HCT116 (cell line): ENCODE data around the gene ARRB2. TPM values are rescaled to one million over a fixed set of nuclear protein-coding genes. Genes with fewer than 3 reads are reported as not detected.

Experiments used
- ATAC-seq: fragments of 200-7000 bp; cut with Tn5 transposase; 2 replicates; pipeline ENCODE4 v1.9.1; 2020; ENCODE audit warnings: mild to moderate bottlenecking, moderate library complexity
- BruUV-seq: library from RNA; stranded (reverse); fragments of 400-500 nt; replicated peaks from 2 replicates; lab custom pipeline; 2021; lab: Mats Ljungman, UMichigan
- CTCF ChIA-PET: fragments of 300-600 bp; sonication (Branson Sonifier 250); formaldehyde crosslinking; loops from one replicate; lab custom pipeline; 2021; ENCODE audit warnings: antibody characterized with exemption; lab: Charles Lee
- POLR2A ChIA-PET: fragments of 300-600, 350-600 bp; sonication (Branson Sonifier 250); formaldehyde crosslinking; loops from one replicate; lab custom pipeline; 2021; ENCODE audit warnings: antibody characterized with exemption; lab: Charles Lee
- RAD21 ChIA-PET, 2 experiments: fragments of 300-600 bp; sonication (Branson Sonifier 250); formaldehyde crosslinking; loops; one replicate each; lab custom pipeline; 2023; ENCODE audit warnings: low total read pairs in 2 of 2; ENCODE audit not compliant: uncharacterized antibody in 2 of 2, unreplicated experiment in 2 of 2, low non-redundant PET in 1 of 2; lab: Charles Lee
- DNase-seq: peaks from one replicate; pipeline ENCODE4 v3.0.0-alpha.2; 2010; ENCODE audit warnings: low read depth, low spot score
- H2AFZ ChIP-seq: fragments of 200-600 bp; shearing (Covaris generic), sonication (generic); 2 replicates; pipeline ENCODE4 v1.6.1; 2017; ENCODE audit warnings: low read depth, mixed run types, mixed read lengths, antibody characterized with exemption, low read length; ENCODE audit not compliant: poor library complexity, severe bottlenecking
- H3K27ac ChIP-seq: 2 replicates; pipeline ENCODE4 v1.5.1; 2012; ENCODE audit warnings: low read depth, low read length
- H3K27me3 ChIP-seq: fragments of 200-600 bp; sonication (generic); 2 replicates; pipeline ENCODE4 v1.6.1; 2016; ENCODE audit warnings: mixed run types, low read length, mixed read lengths; ENCODE audit not compliant: insufficient read depth
- H3K36me3 ChIP-seq, 2 experiments: fragments of 200-500 bp in 1 of 2; fragments of 200-600 bp in 1 of 2; sonication (Bioruptor generic) in 1 of 2; sonication (generic) in 1 of 2; 2 replicates each; pipeline versions ENCODE4 v1.5.1 to v1.6.1; 2014 to 2016; ENCODE audit warnings: low read length in 2 of 2, inconsistent platforms in 1 of 2, mixed read lengths in 1 of 2, mixed run types in 1 of 2; ENCODE audit not compliant: insufficient read depth in 2 of 2, control insufficient read depth in 1 of 2
- H3K4me1 ChIP-seq, 2 experiments: fragments of 200-600 bp in 1 of 2; sonication (generic) in 1 of 2; 2 replicates each; pipeline versions ENCODE4 v1.5.1 to v1.6.1; 2012 to 2017; ENCODE audit warnings: low read length in 2 of 2, inconsistent platforms in 1 of 2, mild to moderate bottlenecking in 1 of 2, mixed read lengths in 1 of 2, mixed run types in 1 of 2, moderate library complexity in 1 of 2; ENCODE audit not compliant: insufficient read depth in 2 of 2, control insufficient read depth in 1 of 2
- H3K4me2 ChIP-seq: fragments of 200-600 bp; sonication (generic); 2 replicates; pipeline ENCODE4 v1.6.1; 2017; ENCODE audit warnings: mixed run types, low read length, mixed read lengths
- H3K4me3 ChIP-seq, 2 experiments: fragments of 200-600 bp in 1 of 2; sonication (generic) in 1 of 2; replicated peaks in 1 of 2; 2 replicates each; pipeline ENCODE4 v1.5.1; 2011 to 2016; ENCODE audit warnings: low read length in 2 of 2, control low read depth in 1 of 2, low read depth in 1 of 2, mild to moderate bottlenecking in 1 of 2, mixed read lengths in 1 of 2, mixed run types in 1 of 2
- H3K79me2 ChIP-seq: fragments of 200-600 bp; sonication (generic); 2 replicates; pipeline ENCODE4 v1.6.1; 2017; ENCODE audit warnings: mild to moderate bottlenecking, mixed run types, low read length, moderate library complexity, mixed read lengths; ENCODE audit not compliant: insufficient read depth
- H3K9ac ChIP-seq: fragments of 200-600 bp; sonication (generic); 2 replicates; pipeline ENCODE4 v1.6.1; 2016; ENCODE audit warnings: low read length, mixed read lengths
- H3K9me2 ChIP-seq: fragments of 200-600 bp; sonication (generic), shearing (Covaris generic); 2 replicates; pipeline ENCODE4 v1.6.1; 2017; ENCODE audit warnings: mixed run types, mild to moderate bottlenecking, moderate library complexity; ENCODE audit not compliant: insufficient read depth
- H3K9me3 ChIP-seq, 2 experiments: fragments of 200-500 bp in 1 of 2; fragments of 200-600 bp in 1 of 2; sonication (Bioruptor generic) in 1 of 2; sonication (generic) in 1 of 2; 2 replicates each; pipeline ENCODE4 v1.6.1; 2014 to 2017; ENCODE audit warnings: low read length in 2 of 2, mixed read lengths in 2 of 2, inconsistent platforms in 1 of 2, low read depth in 1 of 2, mild to moderate bottlenecking in 1 of 2, mixed run types in 1 of 2, moderate library complexity in 1 of 2; ENCODE audit not compliant: control insufficient read depth in 1 of 2, insufficient read depth in 1 of 2
- H4K20me1 ChIP-seq: fragments of 200-600 bp; sonication (generic), shearing (Covaris generic); 2 replicates; pipeline ENCODE4 v1.6.1; 2017; ENCODE audit warnings: mixed run types, mild to moderate bottlenecking, moderate library complexity; ENCODE audit not compliant: insufficient read depth
- CEBPB ChIP-seq: IDR thresholded peaks from 2 replicates; pipeline ENCODE4 v1.6.1; 2012; ENCODE audit warnings: low read depth
- ELF1 ChIP-seq: IDR thresholded peaks from 2 replicates; pipeline ENCODE4 v1.6.1; 2012; ENCODE audit warnings: low read depth, borderline replicate concordance
- EZH2 ChIP-seq: fragments of 200-600 bp; sonication (generic); IDR thresholded peaks from 2 replicates; pipeline ENCODE4 v1.6.1; 2017; ENCODE audit warnings: antibody characterized with exemption, mixed run types
- EZH2phosphoT487 ChIP-seq: fragments of 200-600 bp; IDR thresholded peaks from 2 replicates; pipeline ENCODE4 v1.6.1; 2018; ENCODE audit warnings: antibody characterized with exemption, borderline replicate concordance
- JUND ChIP-seq: IDR thresholded peaks from 2 replicates; pipeline ENCODE4 v1.6.1; 2012
- POLR2A ChIP-seq: IDR thresholded peaks from 2 replicates; pipeline ENCODE4 v1.7.0; 2011; ENCODE audit warnings: borderline replicate concordance; ENCODE audit not compliant: insufficient read depth, insufficient read length; ENCODE audit errors: extremely low read depth
- POLR2AphosphoS5 ChIP-seq: IDR thresholded peaks from 2 replicates; pipeline ENCODE4 v1.6.1; 2011; ENCODE audit warnings: mild to moderate bottlenecking, low read depth, low read length, moderate library complexity
- RAD21 ChIP-seq: IDR thresholded peaks from 2 replicates; pipeline ENCODE4 v1.6.1; 2012; ENCODE audit warnings: low read depth, mild to moderate bottlenecking
- REST ChIP-seq: IDR thresholded peaks from 2 replicates; pipeline ENCODE4 v1.6.1; 2012; ENCODE audit warnings: low read depth
- SIN3A ChIP-seq: IDR thresholded peaks from 2 replicates; pipeline ENCODE4 v1.6.1; 2012; ENCODE audit warnings: low read depth
- SP1 ChIP-seq: IDR thresholded peaks from 2 replicates; pipeline ENCODE4 v1.6.1; 2012; ENCODE audit warnings: low read depth
- SRF ChIP-seq: IDR thresholded peaks from 2 replicates; pipeline ENCODE4 v1.6.1; 2012; ENCODE audit warnings: low read depth
- TCF7L2 ChIP-seq: IDR thresholded peaks from 2 replicates; pipeline ENCODE4 v1.7.0; 2011; ENCODE audit warnings: borderline replicate concordance, inconsistent platforms; ENCODE audit not compliant: insufficient read depth, insufficient read length; ENCODE audit errors: extremely low read depth
- ZFX ChIP-seq: fragments of 450-650 bp; IDR thresholded peaks from 2 replicates; pipeline ENCODE4 v1.6.1; 2017
- intact Hi-C: fragments of 100-400 bp; cut with micrococcal nuclease; formaldehyde crosslinking; loops from 2 replicates; pipeline ENCODE4 v1.10.0; 2022
- total RNA-seq: library from RNA; stranded (reverse); gene quantifications from one replicate; pipeline ENCODE4 v1.2.1, GENCODE V29; 2021; ENCODE audit not compliant: unreplicated experiment
- TF ChIP-seq, protein P1 (sequence below): IDR thresholded peaks from 2 replicates; pipeline ENCODE4 v1.6.1; 2011; ENCODE audit warnings: mild to moderate bottlenecking, low read length, moderate library complexity; ENCODE audit not compliant: insufficient replicate concordance; ENCODE audit errors: extremely low read depth
- TF ChIP-seq, protein P2 (sequence below): IDR thresholded peaks from 2 replicates; pipeline ENCODE4 v1.6.1; 2012
- TF ChIP-seq, protein P3 (sequence below), 3 experiments: fragments of 200-600 bp in 1 of 3; sonication (generic) in 1 of 3; IDR thresholded peaks in 2 of 3; conservative IDR thresholded peaks in 1 of 3; 2 replicates each; pipeline ENCODE4 v1.5.1; 2012 to 2017; ENCODE audit warnings: low read depth in 2 of 3, low read length in 2 of 3, antibody characterized with exemption in 1 of 3, borderline replicate concordance in 1 of 3, control low read depth in 1 of 3, mild to moderate bottlenecking in 1 of 3, mixed read lengths in 1 of 3, mixed run types in 1 of 3, moderate library complexity in 1 of 3; ENCODE audit not compliant: insufficient read depth in 1 of 3

The ARRB2 gene
- total RNA-seq, 1 experiment from 2014 or later: 70.8 TPM

DNA sequence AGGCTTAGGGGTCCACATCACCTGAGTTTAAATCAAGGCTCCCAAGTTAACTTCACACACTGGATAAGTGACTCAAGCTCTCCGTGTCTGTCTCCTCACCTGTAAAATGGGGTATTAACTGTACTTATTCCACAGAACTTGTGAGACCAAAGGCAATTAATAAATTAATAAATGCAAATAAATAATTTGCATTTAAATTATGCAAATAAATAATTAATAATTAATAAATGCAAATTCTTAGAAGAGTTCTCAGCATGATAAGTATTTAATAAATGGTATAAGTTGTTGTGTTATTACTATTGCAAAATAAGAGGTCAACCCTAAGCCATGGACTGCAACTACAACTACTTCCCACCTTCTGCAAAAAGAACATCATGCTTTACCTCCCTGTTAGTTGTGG is 43.0 kb downstream of the ARRB2 start:
- Histone ChIP-seq H3K9ac (no peak overlapping the region), H3K9me3 (no peaks in the 10 kb centered on the region), H3K4me3 (no peak overlapping the region), H3K9me2 (no peaks in the 10 kb centered on the region), H3K4me1 (no peaks in the 10 kb centered on the region), H3K27ac (no peak overlapping the region), H4K20me1 (no peaks in the 10 kb centered on the region), H3K4me2 (no peak overlapping the region), H2AFZ (no peak overlapping the region), H3K27me3 (0 out of 2 replicates have a peak, but pooled peaks cover 5% of the 10 kb centered on the region), H3K36me3 (no peaks in the 10 kb centered on the region), H3K79me2 (no peaks in the 10 kb centered on the region)
- DNase-seq (no peak), ATAC-seq (no peak)
- ChIA-PET RAD21 (interaction anchor here in 1 of 2 experiments (0.7 kb wide), 1 partner anchor 108 kb away, joined by 3 read pairs; no protein-coding TSS in a partner anchor), POLR2A (no interaction called here), CTCF (no interaction called here)
- intact Hi-C loops: no loop called here
- no peak for TF ChIP-seq SIN3A
- no peak for TF ChIP-seq REST
- no peak for TF ChIP-seq TCF7L2
- TF ChIP-seq, protein P1, sequence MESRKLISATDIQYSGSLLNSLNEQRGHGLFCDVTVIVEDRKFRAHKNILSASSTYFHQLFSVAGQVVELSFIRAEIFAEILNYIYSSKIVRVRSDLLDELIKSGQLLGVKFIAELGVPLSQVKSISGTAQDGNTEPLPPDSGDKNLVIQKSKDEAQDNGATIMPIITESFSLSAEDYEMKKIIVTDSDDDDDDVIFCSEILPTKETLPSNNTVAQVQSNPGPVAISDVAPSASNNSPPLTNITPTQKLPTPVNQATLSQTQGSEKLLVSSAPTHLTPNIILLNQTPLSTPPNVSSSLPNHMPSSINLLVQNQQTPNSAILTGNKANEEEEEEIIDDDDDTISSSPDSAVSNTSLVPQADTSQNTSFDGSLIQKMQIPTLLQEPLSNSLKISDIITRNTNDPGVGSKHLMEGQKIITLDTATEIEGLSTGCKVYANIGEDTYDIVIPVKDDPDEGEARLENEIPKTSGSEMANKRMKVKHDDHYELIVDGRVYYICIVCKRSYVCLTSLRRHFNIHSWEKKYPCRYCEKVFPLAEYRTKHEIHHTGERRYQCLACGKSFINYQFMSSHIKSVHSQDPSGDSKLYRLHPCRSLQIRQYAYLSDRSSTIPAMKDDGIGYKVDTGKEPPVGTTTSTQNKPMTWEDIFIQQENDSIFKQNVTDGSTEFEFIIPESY: no peak
- no peak for TF ChIP-seq EZH2phosphoT487
- TF ChIP-seq JUND: no peak
- TF ChIP-seq, protein P2, sequence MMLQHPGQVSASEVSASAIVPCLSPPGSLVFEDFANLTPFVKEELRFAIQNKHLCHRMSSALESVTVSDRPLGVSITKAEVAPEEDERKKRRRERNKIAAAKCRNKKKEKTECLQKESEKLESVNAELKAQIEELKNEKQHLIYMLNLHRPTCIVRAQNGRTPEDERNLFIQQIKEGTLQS: no peak
- TF ChIP-seq ELF1: no peak
- no peak for TF ChIP-seq POLR2A
- TF ChIP-seq SP1: no peak
- no peak for TF ChIP-seq SRF
- no peak for TF ChIP-seq CEBPB
- no peak for TF ChIP-seq RAD21
- TF ChIP-seq EZH2: no peak
- TF ChIP-seq, protein P3, sequence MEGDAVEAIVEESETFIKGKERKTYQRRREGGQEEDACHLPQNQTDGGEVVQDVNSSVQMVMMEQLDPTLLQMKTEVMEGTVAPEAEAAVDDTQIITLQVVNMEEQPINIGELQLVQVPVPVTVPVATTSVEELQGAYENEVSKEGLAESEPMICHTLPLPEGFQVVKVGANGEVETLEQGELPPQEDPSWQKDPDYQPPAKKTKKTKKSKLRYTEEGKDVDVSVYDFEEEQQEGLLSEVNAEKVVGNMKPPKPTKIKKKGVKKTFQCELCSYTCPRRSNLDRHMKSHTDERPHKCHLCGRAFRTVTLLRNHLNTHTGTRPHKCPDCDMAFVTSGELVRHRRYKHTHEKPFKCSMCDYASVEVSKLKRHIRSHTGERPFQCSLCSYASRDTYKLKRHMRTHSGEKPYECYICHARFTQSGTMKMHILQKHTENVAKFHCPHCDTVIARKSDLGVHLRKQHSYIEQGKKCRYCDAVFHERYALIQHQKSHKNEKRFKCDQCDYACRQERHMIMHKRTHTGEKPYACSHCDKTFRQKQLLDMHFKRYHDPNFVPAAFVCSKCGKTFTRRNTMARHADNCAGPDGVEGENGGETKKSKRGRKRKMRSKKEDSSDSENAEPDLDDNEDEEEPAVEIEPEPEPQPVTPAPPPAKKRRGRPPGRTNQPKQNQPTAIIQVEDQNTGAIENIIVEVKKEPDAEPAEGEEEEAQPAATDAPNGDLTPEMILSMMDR (IDR thresholded peaks at IDR 0.05 in 2 of 3, conservative IDR thresholded peaks at IDR 0.05 in 1 of 3; ENCODE audit: borderline replicate concordance in 1 of 3, insufficient read depth in 1 of 3, low read depth in 2 of 3, low read length in 2 of 3): no peak
- no peak for TF ChIP-seq POLR2AphosphoS5
- no peak for TF ChIP-seq ZFX
- BruUV-seq: no TSS peak
